ENCODE measurements around the gene RAVER1. TPM values are rescaled to one million over a fixed set of nuclear protein-coding genes. Genes with fewer than 3 reads are reported as not detected.

RAVER1 gene
- total and polyA plus RNA-seq, 2 of the 8 experiments (the other 6 are each of a cell fraction or from before 2014, with no cell fraction given), result 5.7 to 70.5 TPM

GRCh38 chr19:10356431-10356830 is 23.1 kb upstream of the RAVER1 start (continued):
- TF ChIP-seq CHD7 (IDR thresholded peaks at IDR 0.05; ENCODE audit: insufficient replicate concordance, low read length) (no peak), SAP30 (IDR thresholded peaks at IDR 0.05; ENCODE audit: insufficient read depth, insufficient replicate concordance, low read length) (no peak), EP300 (IDR thresholded peaks at IDR 0.05; ENCODE audit: borderline replicate concordance in 1 of 2, low read depth in 2 of 2, low read length in 2 of 2) (no peak), SRF (IDR thresholded peaks at IDR 0.05; ENCODE audit: low read depth, low read length) (no peak), POLR2A (IDR thresholded peaks at IDR 0.05; ENCODE audit: control extremely low read depth in 1 of 2, low read depth in 2 of 2, low read length in 2 of 2) (no peak), ATF3 (IDR thresholded peaks at IDR 0.05; ENCODE audit: insufficient read depth, low read depth, low read length) (no peak), GABPA (IDR thresholded peaks at IDR 0.05; ENCODE audit: borderline replicate concordance, insufficient read depth, low read length) (no peak), CBX5 (IDR thresholded peaks at IDR 0.05; ENCODE audit: low read depth, low read length) (no peak), POU5F1 (IDR thresholded peaks at IDR 0.05; ENCODE audit: low read depth, low read length) (no peak)

Data from H1 (cell line).